GM19328 (cell line): ENCODE data around the gene NUDT9.

ENCODE experiments used
- ATAC-seq: cut with Tn5 transposase; IDR thresholded peaks from one replicate; pipeline ENCODE4 v1.9.1; 2021; ENCODE audit warnings: mild to moderate bottlenecking, moderate library complexity; ENCODE audit not compliant: unreplicated experiment

NUDT9 gene

GRCh38 chr4:87505862-87506261 is 83.5 kb downstream of the NUDT9 start:
- no peak for ATAC-seq

- no peak for ATAC-seq
Measured at GRCh38 chr4:87506974-87507701, 84.8 kb downstream of the NUDT9 start.
